ENCODE measurements around the gene KCND1.

The KCND1 gene

GRCh38 chrX:49003696-49004095, 32.1 kb upstream of the KCND1 start:
- DNase-seq, result no peak
- Histone ChIP-seq H3K27me3 (replicated peaks; ENCODE audit: insufficient read depth, low read length) (no peaks in the 10 kb centered on the region), H3K4me2 (ENCODE audit: low read depth, low read length) (no peak overlapping the region), H3K9ac (ENCODE audit: low read length) (no peak overlapping the region), H4K20me1 (ENCODE audit: insufficient read depth, low read length) (no peaks in the 10 kb centered on the region), H3K4me3 (ENCODE audit: low read length) (no peak overlapping the region), H3K79me2 (ENCODE audit: low read length) (peaks cover 16% of the 10 kb centered on the region), H3K9me3 (replicated peaks; ENCODE audit: insufficient read depth, low read length) (no peaks in the 10 kb centered on the region), H3K36me3 (replicated peaks; ENCODE audit: insufficient read depth, low read length) (no peaks in the 10 kb centered on the region), H3F3A (ENCODE audit: insufficient read depth, low read length) (no peaks in the 10 kb centered on the region), H3K27ac (ENCODE audit: low read length) (no peak overlapping the region), H3K9me2 (replicated peaks; ENCODE audit: insufficient read depth, low read length) (no peaks in the 10 kb centered on the region), H2AFZ (ENCODE audit: low read length) (no peak overlapping the region), H3K4me1 (ENCODE audit: low read length) (no peaks in the 10 kb centered on the region)
- TF ChIP-seq EZH2 (optimal IDR thresholded peaks at IDR 0.05; ENCODE audit: low read depth, low read length), result no peak
- TF ChIP-seq CTCF (IDR thresholded peaks at IDR 0.05; ENCODE audit: low read length), result no peak
- no peak for TF ChIP-seq EZH2phosphoT487 (IDR thresholded peaks at IDR 0.05; ENCODE audit: low read length)

- H3K36me3 ChIP-seq (replicated peaks; ENCODE audit: insufficient read depth, low read length), result no peaks in the 10 kb centered on the region
- TF ChIP-seq EZH2 (optimal IDR thresholded peaks at IDR 0.05; ENCODE audit: low read depth, low read length) (no peak), CTCF (IDR thresholded peaks at IDR 0.05; ENCODE audit: low read length) (no peak), EZH2phosphoT487 (IDR thresholded peaks at IDR 0.05; ENCODE audit: low read length) (no peak)
- H3F3A ChIP-seq (ENCODE audit: insufficient read depth, low read length), result no peaks in the 10 kb centered on the region
- H3K27ac ChIP-seq (ENCODE audit: low read length), result peak within 1 kb of the TSS; percentile 87
- H3K4me1 ChIP-seq (ENCODE audit: low read length), result no peaks in the 10 kb centered on the region
- H2AFZ ChIP-seq (ENCODE audit: low read length), result peak within 1 kb of the TSS; percentile 51
- H3K9me2 ChIP-seq (replicated peaks; ENCODE audit: insufficient read depth, low read length), result no peaks in the 10 kb centered on the region
- DNase-seq, result peak; percentile 87
- peak within 1 kb of the TSS; percentile 82 for H3K4me3 ChIP-seq (ENCODE audit: low read length)
- H3K4me2 ChIP-seq (ENCODE audit: low read depth, low read length), result peak within 1 kb of the TSS; percentile 55
- peak within 1 kb of the TSS; percentile 85 for H3K9ac ChIP-seq (ENCODE audit: low read length)
- no peaks in the 10 kb centered on the region for H3K27me3 ChIP-seq (replicated peaks; ENCODE audit: insufficient read depth, low read length)
- no peaks in the 10 kb centered on the region for H4K20me1 ChIP-seq (ENCODE audit: insufficient read depth, low read length)
- H3K9me3 ChIP-seq (replicated peaks; ENCODE audit: insufficient read depth, low read length), result no peaks in the 10 kb centered on the region
- H3K79me2 ChIP-seq (ENCODE audit: low read length), result peaks cover 16% of the 10 kb centered on the region
These were observed 30.7 kb upstream of the KCND1 start, which contains the start of gene GRIPAP1 for GRCh38 chrX:49002091-49002935. TSS of gene GRIPAP1 (minus strand) at chrX:49002264. CDS start at chrX:49002229, 35 bp downstream.

GRCh38 chrX:49001521-49002090, 30.0 kb upstream of the KCND1 start:
- H3K9ac ChIP-seq (ENCODE audit: low read length), result peak overlapping the region; percentile 85
- TF ChIP-seq EZH2phosphoT487 (IDR thresholded peaks at IDR 0.05; ENCODE audit: low read length) (no peak), EZH2 (optimal IDR thresholded peaks at IDR 0.05; ENCODE audit: low read depth, low read length) (no peak), CTCF (IDR thresholded peaks at IDR 0.05; ENCODE audit: low read length) (no peak)
- H3K4me1 ChIP-seq (ENCODE audit: low read length), result no peaks in the 10 kb centered on the region
- H3K79me2 ChIP-seq (ENCODE audit: low read length), result peaks cover 16% of the 10 kb centered on the region
- H3K4me2 ChIP-seq (ENCODE audit: low read depth, low read length), result peak overlapping the region; percentile 55
- H3F3A ChIP-seq (ENCODE audit: insufficient read depth, low read length), result no peaks in the 10 kb centered on the region
- H3K9me3 ChIP-seq (replicated peaks; ENCODE audit: insufficient read depth, low read length), result no peaks in the 10 kb centered on the region
- no peaks in the 10 kb centered on the region for H3K27me3 ChIP-seq (replicated peaks; ENCODE audit: insufficient read depth, low read length)
- no peaks in the 10 kb centered on the region for H4K20me1 ChIP-seq (ENCODE audit: insufficient read depth, low read length)
- no peaks in the 10 kb centered on the region for H3K9me2 ChIP-seq (replicated peaks; ENCODE audit: insufficient read depth, low read length)
- peak overlapping the region; percentile 51 for H2AFZ ChIP-seq (ENCODE audit: low read length)
- peak overlapping the region; percentile 87 for H3K27ac ChIP-seq (ENCODE audit: low read length)
- peak overlapping the region; percentile 82 for H3K4me3 ChIP-seq (ENCODE audit: low read length)
- no peaks in the 10 kb centered on the region for H3K36me3 ChIP-seq (replicated peaks; ENCODE audit: insufficient read depth, low read length)
- peak; percentile 19 for DNase-seq

Measured in MM.1S (cell line).